ENCODE measurements around the gene CDH24.

CDH24 gene

GRCh38 chr14:23023795-23024152, 33.5 kb downstream of the CDH24 start:
- DNase-seq (ENCODE audit: low read depth), result no peak
- H3K4me3 ChIP-seq (ENCODE audit: low read depth, low read length), result no peak overlapping the region
- no peak for TF ChIP-seq CTCF (IDR thresholded peaks at IDR 0.05; ENCODE audit: control insufficient read depth, extremely low read depth, insufficient read depth)

- DNase-seq (ENCODE audit: low read depth), result no peak
- no peak for TF ChIP-seq CTCF (IDR thresholded peaks at IDR 0.05; ENCODE audit: control insufficient read depth, extremely low read depth, insufficient read depth)
- no peak overlapping the region for H3K4me3 ChIP-seq (ENCODE audit: low read depth, low read length)
These were observed 34.1 kb downstream of the CDH24 start for GRCh38 chr14:23023022-23023794.

GRCh38 chr14:23021889-23022442, 35.4 kb downstream of the CDH24 start:
- no peak for DNase-seq (ENCODE audit: low read depth)
- no peak overlapping the region for H3K4me3 ChIP-seq (ENCODE audit: low read depth, low read length)
- no peak for TF ChIP-seq CTCF (IDR thresholded peaks at IDR 0.05; ENCODE audit: control insufficient read depth, extremely low read depth, insufficient read depth)

- TF ChIP-seq CTCF (IDR thresholded peaks at IDR 0.05; ENCODE audit: control insufficient read depth, extremely low read depth, insufficient read depth), result no peak
- no peak for DNase-seq (ENCODE audit: low read depth)
- no peak overlapping the region for H3K4me3 ChIP-seq (ENCODE audit: low read depth, low read length)
These were observed 35.9 kb downstream of the CDH24 start for GRCh38 chr14:23021434-23021833.

GRCh38 chr14:23020143-23021128, 36.9 kb downstream of the CDH24 start:
- no peak for DNase-seq (ENCODE audit: low read depth)
- H3K4me3 ChIP-seq (ENCODE audit: low read depth, low read length), result no peak overlapping the region
- TF ChIP-seq CTCF (IDR thresholded peaks at IDR 0.05; ENCODE audit: control insufficient read depth, extremely low read depth, insufficient read depth), result no peak

GRCh38 chr14:23018107-23018506, 39.2 kb downstream of the CDH24 start:
- no peak for TF ChIP-seq CTCF (IDR thresholded peaks at IDR 0.05; ENCODE audit: control insufficient read depth, extremely low read depth, insufficient read depth)
- DNase-seq (ENCODE audit: low read depth), result no peak
- no peak overlapping the region for H3K4me3 ChIP-seq (ENCODE audit: low read depth, low read length)

All from LNCaP clone FGC (cell line).